HepG2 (cell line): ENCODE data around the gene NMNAT3. TPM values are rescaled to one million over a fixed set of nuclear protein-coding genes. Genes with fewer than 3 reads are reported as not detected.

ENCODE experiments used
- ATAC-seq: fragments of 200-7000 bp; cut with Tn5 transposase; 3 replicates; pipeline ENCODE4 v1.9.1; 2020; ENCODE audit warnings: mild to moderate bottlenecking, moderate library complexity
- BruUV-seq: library from RNA; stranded (reverse); fragments of 400-500 nt; replicated peaks from 2 replicates; lab custom pipeline; 2021; lab: Mats Ljungman, UMichigan
- CTCF ChIA-PET: fragments of 300-600 bp; formaldehyde crosslinking; extraction: SDS; loops from one replicate; lab custom pipeline; 2021; ENCODE audit warnings: low total read pairs, inconsistent platforms, low intra/inter-chr PET ratio; lab: Yijun Ruan, JAX
- POLR2A ChIA-PET: fragments of 350-600 bp; sonication (Branson Sonifier 250); formaldehyde crosslinking; loops from one replicate; lab custom pipeline; 2020; ENCODE audit warnings: antibody characterized with exemption, inconsistent platforms; lab: Yijun Ruan, JAX
- DNase-seq: peaks from one replicate; pipeline ENCODE4 v3.0.0-alpha.2; 2015; ENCODE audit warnings: low spot score
- FAIRE-seq: peaks from 3 replicates; lab custom pipeline; 2011; peaks lifted over from hg19 to GRCh38; lab: Jason Lieb, UNC
- H2AFZ ChIP-seq: one replicate; pipeline ENCODE4 v1.6.1; 2011; ENCODE audit warnings: low read length, inconsistent platforms
- H3K27ac ChIP-seq: fragments of 300-600 bp; 3 replicates; pipeline ENCODE4 v1.8.0; 2011; ENCODE audit warnings: mixed run types, mild to moderate bottlenecking, mixed read lengths, low read length, inconsistent platforms; ENCODE audit not compliant: insufficient read depth; ENCODE audit errors: extremely low read length
- H3K27me3 ChIP-seq, 2 experiments: fragments of 200-600 bp in 1 of 2; 2 replicates in 1 of 2; 3 replicates in 1 of 2; pipeline versions ENCODE4 v1.6.0 to v1.8.0; 2011; ENCODE audit warnings: low read length in 2 of 2, mild to moderate bottlenecking in 2 of 2, moderate library complexity in 2 of 2, inconsistent platforms in 1 of 2; ENCODE audit not compliant: insufficient read depth in 2 of 2, control insufficient read depth in 1 of 2
- H3K36me3 ChIP-seq, 2 experiments: fragments of 200-600 bp in 1 of 2; replicated peaks in 1 of 2; 2 replicates in 1 of 2; 3 replicates in 1 of 2; pipeline versions ENCODE4 v1.5.1 to v1.8.0; 2011; ENCODE audit warnings: low read length in 2 of 2, inconsistent platforms in 1 of 2; ENCODE audit not compliant: insufficient read depth in 2 of 2, control insufficient read depth in 1 of 2
- H3K4me1 ChIP-seq: 2 replicates; pipeline ENCODE4 v1.5.1; 2012; ENCODE audit warnings: low read length, inconsistent platforms; ENCODE audit not compliant: insufficient read depth
- H3K4me2 ChIP-seq: 2 replicates; pipeline ENCODE4 v1.6.0; 2011; ENCODE audit warnings: low read depth, low read length, inconsistent platforms
- H3K4me3 ChIP-seq, 3 experiments: fragments of 200-600 bp in 1 of 3; sonication (generic), shearing (Covaris generic) in 1 of 3; replicated peaks in 1 of 3; 2 replicates each; pipeline ENCODE4 v1.5.1; 2011 to 2016; ENCODE audit warnings: low read length in 3 of 3, inconsistent platforms in 2 of 3, low read depth in 2 of 3, mild to moderate bottlenecking in 2 of 3, control low read depth in 1 of 3, mixed read lengths in 1 of 3; ENCODE audit not compliant: insufficient read depth in 1 of 3
- H3K79me2 ChIP-seq: one replicate; pipeline ENCODE4 v1.6.1; 2011; ENCODE audit warnings: low read length, inconsistent platforms; ENCODE audit not compliant: insufficient read depth
- H3K9ac ChIP-seq: 2 replicates; pipeline ENCODE4 v1.6.0; 2011; ENCODE audit warnings: mild to moderate bottlenecking, low read depth, low read length, inconsistent platforms; ENCODE audit not compliant: insufficient read depth
- H3K9me3 ChIP-seq: 2 replicates; pipeline ENCODE4 v1.5.1; 2012; ENCODE audit warnings: mild to moderate bottlenecking, low read length
- H4K20me1 ChIP-seq: 2 replicates; pipeline ENCODE4 v1.6.0; 2011; ENCODE audit warnings: inconsistent platforms, mild to moderate bottlenecking, low read length, moderate library complexity; ENCODE audit not compliant: insufficient read depth
- BCL6 ChIP-seq: IDR thresholded peaks from 2 replicates; pipeline ENCODE4 v1.6.1; 2016; ENCODE audit warnings: missing genetic modification reagents, missing compliant biosample characterization
- KLF12 ChIP-seq: sonication (generic); formaldehyde crosslinking; IDR thresholded peaks from 2 replicates; pipeline ENCODE4 v1.4.0; 2020; ENCODE audit warnings: missing genetic modification reagents, borderline replicate concordance
- MLLT10 ChIP-seq: sonication (generic); formaldehyde crosslinking; IDR thresholded peaks from 2 replicates; pipeline ENCODE4 v1.4.0; 2020; ENCODE audit warnings: missing genetic modification reagents
- SP140L ChIP-seq: sonication (generic); formaldehyde crosslinking; IDR thresholded peaks from 2 replicates; pipeline ENCODE4 v1.4.0; 2020; ENCODE audit warnings: missing genetic modification reagents, borderline replicate concordance
- SRF ChIP-seq: IDR thresholded peaks from 2 replicates; pipeline ENCODE4 v1.6.1; 2011; ENCODE audit warnings: mild to moderate bottlenecking, low read depth, low read length, moderate library complexity
- ZNF260 ChIP-seq: sonication (generic); formaldehyde crosslinking; IDR thresholded peaks from 2 replicates; pipeline ENCODE4 v1.4.0; 2020; ENCODE audit warnings: missing genetic modification reagents, low read depth, mild to moderate bottlenecking, borderline replicate concordance
- ZNF501 ChIP-seq: sonication (generic); formaldehyde crosslinking; IDR thresholded peaks from 2 replicates; pipeline ENCODE4 v1.5.1; 2020; ENCODE audit warnings: mild to moderate bottlenecking, moderate library complexity, missing genetic modification reagents
- ZNF510 ChIP-seq: sonication (generic); formaldehyde crosslinking; IDR thresholded peaks from 2 replicates; pipeline ENCODE4 v1.4.0; 2020; ENCODE audit warnings: low read depth, mild to moderate bottlenecking, missing genetic modification reagents
- ZNF781 ChIP-seq: sonication (generic); formaldehyde crosslinking; IDR thresholded peaks from 2 replicates; pipeline ENCODE4 v1.5.1; 2020; ENCODE audit warnings: borderline replicate concordance, mild to moderate bottlenecking, missing genetic modification reagents; ENCODE audit errors: not compliant biosample characterization
- WGBS: methylation state at CpG from one replicate; pipeline ENCODE4 v1.1.6; 2017; ENCODE audit warnings: low lambda C conversion rate; 5-methylcytosine and 5-hydroxymethylcytosine counted together
- in situ Hi-C: cut with HindIII; loops from 2 replicates; pipeline ENCODE4 v1.10.0; 2017; ENCODE audit warnings: low pct_unique_long_range_greater_than_20kb; ENCODE audit not compliant: extremely low pct_ligation_motif_present
- intact Hi-C: fragments of 100-400 bp; cut with micrococcal nuclease; formaldehyde crosslinking; loops from one replicate; pipeline ENCODE4 v1.10.0; 2022; ENCODE audit not compliant: unreplicated experiment
- polyA plus RNA-seq, 8 experiments: library from polyadenylated mRNA; depleted of rRNA in 3 of 8; stranded (reverse) in 7 of 8; unstranded in 1 of 8; fragments of >200 nt; fragmentation: Illumina TruSeq in 4 of 8; extraction: Trizol in 4 of 8; gene quantifications; 2 replicates each; pipeline versions ENCODE4 v1.2.1 to v1.2.3, GENCODE V29; 2011 to 2016; ENCODE audit warnings: low read depth in 4 of 8, missing spikeins in 1 of 8, mixed read lengths in 1 of 8; ENCODE audit not compliant: insufficient read depth in 1 of 8
- total RNA-seq, 5 experiments: library from RNA; depleted of rRNA; stranded (reverse); fragments of >200 nt; fragmentation: Illumina TruSeq; extraction: Trizol; gene quantifications; 2 replicates each; pipeline ENCODE4 v1.2.3, GENCODE V29; 2016; ENCODE audit warnings: low read depth in 1 of 5
- TF ChIP-seq, protein P1 (sequence below): sonication (generic); formaldehyde crosslinking; IDR thresholded peaks from 2 replicates; pipeline ENCODE4 v1.5.1; 2020; ENCODE audit warnings: mild to moderate bottlenecking, moderate library complexity, missing genetic modification reagents
- TF ChIP-seq, protein P2 (sequence below): sonication (generic); formaldehyde crosslinking; conservative IDR thresholded peaks from 2 replicates; pipeline ENCODE4 v1.4.0; 2020; ENCODE audit warnings: missing genetic modification reagents
- TF ChIP-seq, protein P3 (sequence below): sonication (generic); formaldehyde crosslinking; IDR thresholded peaks from 2 replicates; pipeline ENCODE4 v1.5.0; 2020; ENCODE audit warnings: mild to moderate bottlenecking, missing genetic modification reagents, moderate library complexity
- TF ChIP-seq, protein P4 (sequence below): IDR thresholded peaks from 2 replicates; pipeline ENCODE4 v1.6.1; 2016; ENCODE audit warnings: missing genetic modification reagents, missing compliant biosample characterization
- TF ChIP-seq, protein P5 (sequence below): sonication (generic); formaldehyde crosslinking; IDR thresholded peaks from 2 replicates; pipeline ENCODE4 v1.5.0; 2020; ENCODE audit warnings: missing genetic modification reagents, mild to moderate bottlenecking, borderline replicate concordance

Gene NMNAT3
- total and polyA plus RNA-seq, 2 of the 13 experiments (the other 11 are each of a cell fraction or from before 2014, with no cell fraction given), result 6.1 to 7.0 TPM

DNA sequence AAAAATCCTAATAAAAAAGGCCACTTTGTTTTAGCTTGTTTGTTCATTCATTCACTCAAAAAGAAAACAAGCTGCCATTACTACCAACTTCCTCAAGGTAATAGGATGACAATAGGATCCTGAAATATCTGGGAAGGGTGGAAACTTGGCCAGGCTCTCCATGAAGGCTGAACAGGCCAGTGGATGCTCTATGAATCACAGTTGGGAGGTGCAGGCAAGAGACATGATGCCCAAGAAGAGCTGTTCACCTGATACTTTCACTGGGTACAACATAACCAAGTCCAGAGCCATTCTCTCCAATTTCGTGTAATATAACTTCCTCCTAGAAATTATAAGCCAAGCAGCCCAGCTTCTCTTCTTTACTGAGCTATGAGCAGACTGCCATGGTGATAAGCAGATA, 37.3 kb downstream of the NMNAT3 start (continued):
- TF ChIP-seq, protein P1, sequence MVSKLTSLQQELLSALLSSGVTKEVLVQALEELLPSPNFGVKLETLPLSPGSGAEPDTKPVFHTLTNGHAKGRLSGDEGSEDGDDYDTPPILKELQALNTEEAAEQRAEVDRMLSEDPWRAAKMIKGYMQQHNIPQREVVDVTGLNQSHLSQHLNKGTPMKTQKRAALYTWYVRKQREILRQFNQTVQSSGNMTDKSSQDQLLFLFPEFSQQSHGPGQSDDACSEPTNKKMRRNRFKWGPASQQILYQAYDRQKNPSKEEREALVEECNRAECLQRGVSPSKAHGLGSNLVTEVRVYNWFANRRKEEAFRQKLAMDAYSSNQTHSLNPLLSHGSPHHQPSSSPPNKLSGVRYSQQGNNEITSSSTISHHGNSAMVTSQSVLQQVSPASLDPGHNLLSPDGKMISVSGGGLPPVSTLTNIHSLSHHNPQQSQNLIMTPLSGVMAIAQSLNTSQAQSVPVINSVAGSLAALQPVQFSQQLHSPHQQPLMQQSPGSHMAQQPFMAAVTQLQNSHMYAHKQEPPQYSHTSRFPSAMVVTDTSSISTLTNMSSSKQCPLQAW, result no peak

DNA sequence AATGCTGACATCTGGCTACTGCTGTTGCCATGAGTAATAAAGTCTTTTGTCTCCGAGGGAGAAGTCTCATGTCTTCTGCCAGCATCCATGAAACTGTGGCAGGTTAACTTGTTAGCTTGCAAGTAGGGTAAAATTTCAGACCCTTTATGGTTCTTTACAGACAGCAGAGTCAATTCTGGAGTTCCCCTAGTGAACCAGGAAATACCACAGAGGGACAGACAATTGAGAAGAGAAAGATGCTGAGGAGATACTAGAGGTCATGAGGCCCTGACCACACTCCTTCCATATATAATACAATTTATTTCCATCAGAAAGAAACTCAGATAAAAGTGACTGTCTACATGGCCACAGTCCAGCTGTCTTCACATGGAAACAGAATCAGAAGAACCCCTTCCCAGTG, 38.1 kb downstream of the NMNAT3 start:
- no peaks in the 10 kb centered on the region for H3K4me1 ChIP-seq
- H4K20me1 ChIP-seq, result no peaks in the 10 kb centered on the region
- no peak overlapping the region for H3K4me2 ChIP-seq
- H3K9ac ChIP-seq, result no peak overlapping the region
- no peak for TF ChIP-seq MLLT10 (CRISPR knock-in tag)
- TF ChIP-seq, protein P2, sequence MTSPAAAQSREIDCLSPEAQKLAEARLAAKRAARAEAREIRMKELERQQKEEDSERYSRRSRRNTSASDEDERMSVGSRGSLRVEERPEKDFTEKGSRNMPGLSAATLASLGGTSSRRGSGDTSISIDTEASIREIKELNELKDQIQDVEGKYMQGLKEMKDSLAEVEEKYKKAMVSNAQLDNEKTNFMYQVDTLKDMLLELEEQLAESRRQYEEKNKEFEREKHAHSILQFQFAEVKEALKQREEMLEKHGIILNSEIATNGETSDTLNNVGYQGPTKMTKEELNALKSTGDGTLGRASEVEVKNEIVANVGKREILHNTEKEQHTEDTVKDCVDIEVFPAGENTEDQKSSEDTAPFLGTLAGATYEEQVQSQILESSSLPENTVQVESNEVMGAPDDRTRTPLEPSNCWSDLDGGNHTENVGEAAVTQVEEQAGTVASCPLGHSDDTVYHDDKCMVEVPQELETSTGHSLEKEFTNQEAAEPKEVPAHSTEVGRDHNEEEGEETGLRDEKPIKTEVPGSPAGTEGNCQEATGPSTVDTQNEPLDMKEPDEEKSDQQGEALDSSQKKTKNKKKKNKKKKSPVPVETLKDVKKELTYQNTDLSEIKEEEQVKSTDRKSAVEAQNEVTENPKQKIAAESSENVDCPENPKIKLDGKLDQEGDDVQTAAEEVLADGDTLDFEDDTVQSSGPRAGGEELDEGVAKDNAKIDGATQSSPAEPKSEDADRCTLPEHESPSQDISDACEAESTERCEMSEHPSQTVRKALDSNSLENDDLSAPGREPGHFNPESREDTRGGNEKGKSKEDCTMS (CRISPR knock-in tag), result no peak
- no peak for TF ChIP-seq SP140L (CRISPR knock-in tag)
- TF ChIP-seq ZNF260 (CRISPR knock-in tag), result no peak
- TF ChIP-seq ZNF781, result no peak
- TF ChIP-seq, protein P3, sequence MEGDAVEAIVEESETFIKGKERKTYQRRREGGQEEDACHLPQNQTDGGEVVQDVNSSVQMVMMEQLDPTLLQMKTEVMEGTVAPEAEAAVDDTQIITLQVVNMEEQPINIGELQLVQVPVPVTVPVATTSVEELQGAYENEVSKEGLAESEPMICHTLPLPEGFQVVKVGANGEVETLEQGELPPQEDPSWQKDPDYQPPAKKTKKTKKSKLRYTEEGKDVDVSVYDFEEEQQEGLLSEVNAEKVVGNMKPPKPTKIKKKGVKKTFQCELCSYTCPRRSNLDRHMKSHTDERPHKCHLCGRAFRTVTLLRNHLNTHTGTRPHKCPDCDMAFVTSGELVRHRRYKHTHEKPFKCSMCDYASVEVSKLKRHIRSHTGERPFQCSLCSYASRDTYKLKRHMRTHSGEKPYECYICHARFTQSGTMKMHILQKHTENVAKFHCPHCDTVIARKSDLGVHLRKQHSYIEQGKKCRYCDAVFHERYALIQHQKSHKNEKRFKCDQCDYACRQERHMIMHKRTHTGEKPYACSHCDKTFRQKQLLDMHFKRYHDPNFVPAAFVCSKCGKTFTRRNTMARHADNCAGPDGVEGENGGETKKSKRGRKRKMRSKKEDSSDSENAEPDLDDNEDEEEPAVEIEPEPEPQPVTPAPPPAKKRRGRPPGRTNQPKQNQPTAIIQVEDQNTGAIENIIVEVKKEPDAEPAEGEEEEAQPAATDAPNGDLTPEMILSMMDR (CRISPR knock-in tag), result no peak
- TF ChIP-seq, protein P4, sequence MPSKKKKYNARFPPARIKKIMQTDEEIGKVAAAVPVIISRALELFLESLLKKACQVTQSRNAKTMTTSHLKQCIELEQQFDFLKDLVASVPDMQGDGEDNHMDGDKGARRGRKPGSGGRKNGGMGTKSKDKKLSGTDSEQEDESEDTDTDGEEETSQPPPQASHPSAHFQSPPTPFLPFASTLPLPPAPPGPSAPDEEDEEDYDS, result no peak
- no peak for TF ChIP-seq SRF
- TF ChIP-seq, protein P5, sequence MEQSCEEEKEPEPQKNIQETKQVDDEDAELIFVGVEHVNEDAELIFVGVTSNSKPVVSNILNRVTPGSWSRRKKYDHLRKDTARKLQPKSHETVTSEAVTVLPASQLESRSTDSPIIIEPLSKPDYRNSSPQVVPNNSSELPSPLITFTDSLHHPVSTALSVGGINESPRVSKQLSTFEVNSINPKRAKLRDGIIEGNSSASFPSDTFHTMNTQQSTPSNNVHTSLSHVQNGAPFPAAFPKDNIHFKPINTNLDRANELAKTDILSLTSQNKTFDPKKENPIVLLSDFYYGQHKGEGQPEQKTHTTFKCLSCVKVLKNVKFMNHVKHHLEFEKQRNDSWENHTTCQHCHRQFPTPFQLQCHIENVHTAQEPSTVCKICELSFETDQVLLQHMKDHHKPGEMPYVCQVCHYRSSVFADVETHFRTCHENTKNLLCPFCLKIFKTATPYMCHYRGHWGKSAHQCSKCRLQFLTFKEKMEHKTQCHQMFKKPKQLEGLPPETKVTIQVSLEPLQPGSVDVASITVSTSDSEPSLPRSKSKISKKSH (CRISPR knock-in tag), result no peak
- TF ChIP-seq ZNF510 (CRISPR knock-in tag), result no peak
- TF ChIP-seq KLF12 (CRISPR knock-in tag), result no peak
- TF ChIP-seq BCL6 (CRISPR knock-in tag), result no peak
- no peak for TF ChIP-seq ZNF501 (CRISPR knock-in tag)
- TF ChIP-seq, all 625 proteins: peak for 0
- no peaks in the 10 kb centered on the region for H3K27me3 ChIP-seq
- FAIRE-seq (no peak), ATAC-seq (no peak), DNase-seq (no peak)
- intact Hi-C loops, result no loop called here
- ChIA-PET POLR2A (no interaction called here), CTCF (no interaction called here)
- H3K79me2 ChIP-seq, result no peaks in the 10 kb centered on the region
- no peaks in the 10 kb centered on the region for H3K9me3 ChIP-seq
- in situ Hi-C loops, result no loop called here
- H3K4me3 ChIP-seq, result no peak overlapping the region
- H3K27ac ChIP-seq, result no peak overlapping the region
- WGBS, result 46% methylated on average over 1 of the region's 1 CpG
- no peak overlapping the region for H2AFZ ChIP-seq
- no TSS peak for BruUV-seq
- H3K36me3 ChIP-seq, result no peaks in the 10 kb centered on the region
